ENCODE data around the gene PCSK1.

The PCSK1 gene

GRCh38 chr5:96384353-96384752 is 48.7 kb downstream of the PCSK1 start:
- no peak for TF ChIP-seq POLR2AphosphoS5 (IDR thresholded peaks at IDR 0.05; ENCODE audit: low read depth, low read length)
- no peak for TF ChIP-seq TAF1 (IDR thresholded peaks at IDR 0.05; ENCODE audit: borderline replicate concordance, insufficient read depth, low read length)
- no peak for TF ChIP-seq REST (IDR thresholded peaks at IDR 0.05; ENCODE audit: insufficient read depth in 1 of 2, low read depth in 2 of 2, low read length in 2 of 2)
- no peak for TF ChIP-seq SIN3A (IDR thresholded peaks at IDR 0.05; ENCODE audit: borderline replicate concordance, insufficient read depth, low read length)

- TF ChIP-seq SIN3A (IDR thresholded peaks at IDR 0.05; ENCODE audit: borderline replicate concordance, insufficient read depth, low read length) (no peak), REST (IDR thresholded peaks at IDR 0.05; ENCODE audit: insufficient read depth in 1 of 2, low read depth in 2 of 2, low read length in 2 of 2) (no peak), TAF1 (IDR thresholded peaks at IDR 0.05; ENCODE audit: borderline replicate concordance, insufficient read depth, low read length) (no peak), POLR2AphosphoS5 (IDR thresholded peaks at IDR 0.05; ENCODE audit: low read depth, low read length) (no peak), FOXP2 (optimal IDR thresholded peaks at IDR 0.05; ENCODE audit: borderline replicate concordance, extremely low read depth, extremely low read length, insufficient read depth) (no peak)
Measured at GRCh38 chr5:96381526-96381925, 51.5 kb downstream of the PCSK1 start.

GRCh38 chr5:96379896-96380295 is 53.2 kb downstream of the PCSK1 start:
- TF ChIP-seq POLR2AphosphoS5 (IDR thresholded peaks at IDR 0.05; ENCODE audit: low read depth, low read length) (no peak), REST (IDR thresholded peaks at IDR 0.05; ENCODE audit: insufficient read depth in 1 of 2, low read depth in 2 of 2, low read length in 2 of 2) (no peak), SIN3A (IDR thresholded peaks at IDR 0.05; ENCODE audit: borderline replicate concordance, insufficient read depth, low read length) (no peak), FOXP2 (optimal IDR thresholded peaks at IDR 0.05; ENCODE audit: borderline replicate concordance, extremely low read depth, extremely low read length, insufficient read depth) (no peak), TAF1 (IDR thresholded peaks at IDR 0.05; ENCODE audit: borderline replicate concordance, insufficient read depth, low read length) (no peak)

- TF ChIP-seq TAF1 (IDR thresholded peaks at IDR 0.05; ENCODE audit: borderline replicate concordance, insufficient read depth, low read length): no peak
- no peak for TF ChIP-seq FOXP2 (optimal IDR thresholded peaks at IDR 0.05; ENCODE audit: borderline replicate concordance, extremely low read depth, extremely low read length, insufficient read depth)
- TF ChIP-seq POLR2AphosphoS5 (IDR thresholded peaks at IDR 0.05; ENCODE audit: low read depth, low read length): no peak
- no peak for TF ChIP-seq REST (IDR thresholded peaks at IDR 0.05; ENCODE audit: insufficient read depth in 1 of 2, low read depth in 2 of 2, low read length in 2 of 2)
- TF ChIP-seq SIN3A (IDR thresholded peaks at IDR 0.05; ENCODE audit: borderline replicate concordance, insufficient read depth, low read length): no peak
Measured at GRCh38 chr5:96377597-96377996, 55.5 kb downstream of the PCSK1 start.

GRCh38 chr5:96377167-96377566 is 55.9 kb downstream of the PCSK1 start:
- no peak for TF ChIP-seq REST (IDR thresholded peaks at IDR 0.05; ENCODE audit: insufficient read depth in 1 of 2, low read depth in 2 of 2, low read length in 2 of 2)
